ENCODE measurements around the gene KDSR. TPM values are rescaled to one million over a fixed set of nuclear protein-coding genes. Genes with fewer than 3 reads are reported as not detected.

The KDSR gene
- total RNA-seq, 4 donors from 2014 or later = 44.1 to 62.4 (median 54.8) TPM

DNA sequence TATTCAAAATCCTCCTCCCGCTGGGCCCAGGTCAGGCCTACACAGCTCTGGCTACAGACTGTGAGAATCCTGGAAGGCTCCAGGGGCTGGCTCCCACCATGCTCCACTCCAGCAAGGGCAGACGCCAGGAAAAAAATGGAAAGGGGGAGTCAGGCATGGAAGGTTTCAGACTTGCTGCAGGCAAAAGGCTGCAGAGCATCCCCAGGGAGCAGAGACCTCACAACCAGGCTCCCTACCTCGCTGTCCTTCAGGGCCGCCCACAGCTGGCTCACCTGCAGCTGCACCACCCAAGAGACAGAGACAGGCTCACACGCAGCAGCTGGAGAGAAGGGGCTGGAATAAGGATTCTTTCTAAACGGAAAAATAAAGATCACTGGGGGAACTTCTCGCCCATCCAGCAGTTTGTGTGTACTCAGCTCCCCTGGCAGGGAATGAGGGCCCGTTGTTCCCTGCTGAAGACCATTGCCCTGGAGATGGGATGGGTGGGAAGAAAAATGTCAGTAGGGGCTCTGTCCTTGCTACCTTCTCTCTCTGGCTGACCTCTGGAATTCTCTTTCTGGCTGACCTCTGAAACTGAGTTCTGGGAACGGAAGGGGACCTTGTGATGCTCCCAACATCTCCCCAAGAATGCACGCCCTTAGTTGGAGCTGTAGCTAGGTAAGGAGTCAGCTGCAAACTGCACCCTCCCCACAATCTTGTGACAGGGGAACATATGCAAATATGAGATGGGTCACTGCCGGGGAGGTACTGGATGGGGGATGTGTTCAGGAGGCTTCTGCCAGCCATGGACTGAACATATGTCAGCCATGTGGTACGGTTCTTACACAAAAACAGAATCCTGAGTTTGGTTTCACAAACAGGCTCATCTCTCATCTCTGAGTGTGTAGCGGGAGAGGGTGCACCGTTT lies 81.9 kb downstream of the KDSR start:
- 64 to 77% methylated on average over 14 of the region's 14 CpGs for WGBS, 2 donors
- no peaks in the 10 kb centered on the region for H3K27me3 ChIP-seq
- H3K36me3 ChIP-seq = peaks cover 0 to 5% (median 0%) of the 10 kb centered on the region in 3 donors
- H3K27ac ChIP-seq = peak overlapping the region in 2 of 4 donors; percentile 50 to 76
- no peak for DNase-seq (ENCODE audit: low spot score in 2 of 2)
- H3K4me1 ChIP-seq = peaks cover 0 to 90% (median 55%) of the 10 kb centered on the region in 4 donors
- no peaks in the 10 kb centered on the region for H3K9me3 ChIP-seq
- H3K4me3 ChIP-seq = no peak overlapping the region
- TF ChIP-seq CTCF (IDR thresholded peaks at IDR 0.05) (no peak), POLR2A (IDR thresholded peaks at IDR 0.05) (no peak), EP300 (IDR thresholded peaks at IDR 0.05) (no peak)

GRCh38 chr18:63284173-63284799 lies 82.7 kb downstream of the KDSR start:
- Histone ChIP-seq H3K27me3 (no peaks in the 10 kb centered on the region), H3K4me1 (peaks cover 0 to 82% (median 51%) of the 10 kb centered on the region in 4 donors), H3K9me3 (no peaks in the 10 kb centered on the region), H3K36me3 (peaks cover 0 to 5% (median 0%) of the 10 kb centered on the region in 3 donors), H3K4me3 (no peak overlapping the region), H3K27ac (peak overlapping the region in 3 of 4 donors; percentile 39 to 76 (median 50))
- no peak for DNase-seq (ENCODE audit: low spot score in 2 of 2)
- TF ChIP-seq POLR2A (IDR thresholded peaks at IDR 0.05) (no peak), CTCF (IDR thresholded peaks at IDR 0.05) (no peak), EP300 (IDR thresholded peaks at IDR 0.05) (no peak)
- WGBS, 2 donors = 88 to 92% methylated on average over 5 of the region's 5 CpGs

GRCh38 chr18:63283305-63284094 lies 83.5 kb downstream of the KDSR start:
- peaks cover 0 to 77% (median 45%) of the 10 kb centered on the region in 4 donors for H3K4me1 ChIP-seq
- H3K4me3 ChIP-seq = no peak overlapping the region
- no peaks in the 10 kb centered on the region for H3K27me3 ChIP-seq
- no peak for DNase-seq (ENCODE audit: low spot score in 2 of 2)
- WGBS, 2 donors = 67 to 75% methylated on average over 16 of the region's 16 CpGs
- peak overlapping the region in 2 of 4 donors; percentile 60 to 76 for H3K27ac ChIP-seq
- peaks cover 0 to 5% (median 0%) of the 10 kb centered on the region in 3 donors for H3K36me3 ChIP-seq
- TF ChIP-seq EP300 (IDR thresholded peaks at IDR 0.05) (no peak), POLR2A (IDR thresholded peaks at IDR 0.05) (no peak), CTCF (IDR thresholded peaks at IDR 0.05) (no peak)
- no peaks in the 10 kb centered on the region for H3K9me3 ChIP-seq

- H3K27ac ChIP-seq = peak overlapping the region in 2 of 4 donors; percentile 60 to 76
- H3K36me3 ChIP-seq = peaks cover 0 to 5% (median 0%) of the 10 kb centered on the region in 3 donors
- DNase-seq (ENCODE audit: low spot score in 2 of 2) = no peak
- no peak overlapping the region for H3K4me3 ChIP-seq
- H3K27me3 ChIP-seq = no peaks in the 10 kb centered on the region
- TF ChIP-seq POLR2A (IDR thresholded peaks at IDR 0.05) (no peak), CTCF (IDR thresholded peaks at IDR 0.05) (no peak), EP300 (IDR thresholded peaks at IDR 0.05) (no peak)
- H3K9me3 ChIP-seq = no peaks in the 10 kb centered on the region
- H3K4me1 ChIP-seq = peaks cover 0 to 77% (median 46%) of the 10 kb centered on the region in 4 donors
Observed at GRCh38 chr18:63282793-63283192, 84.2 kb downstream of the KDSR start.

Other genes with a start within 250 kb of the KDSR start
- gene BCL2, start 47.4 kb downstream of the KDSR start, total RNA-seq = 10 to 100 TPM; 54.7 to 79.1 (median 67.0) TPM
- 10 to 100 TPM; 33.4 to 43.2 (median 36.2) TPM for gene VPS4B, start 55.3 kb upstream of the KDSR start, total RNA-seq
- not detected for gene SERPINB5, start 109.8 kb upstream of the KDSR start, total RNA-seq
- gene SERPINB12, start 175.2 kb upstream of the KDSR start, total RNA-seq = not detected
- not detected for gene SERPINB13, start 220.1 kb upstream of the KDSR start, total RNA-seq

Measured in tibial nerve (tissue), 4 donors.